Midbrain (tissue), 1 donor: ENCODE data around the gene RASSF10.

Experiments used
- DNase-seq: peaks from one replicate; lab custom pipeline; 2025; lab: John Stamatoyannopoulos, UW

Gene RASSF10

DNA sequence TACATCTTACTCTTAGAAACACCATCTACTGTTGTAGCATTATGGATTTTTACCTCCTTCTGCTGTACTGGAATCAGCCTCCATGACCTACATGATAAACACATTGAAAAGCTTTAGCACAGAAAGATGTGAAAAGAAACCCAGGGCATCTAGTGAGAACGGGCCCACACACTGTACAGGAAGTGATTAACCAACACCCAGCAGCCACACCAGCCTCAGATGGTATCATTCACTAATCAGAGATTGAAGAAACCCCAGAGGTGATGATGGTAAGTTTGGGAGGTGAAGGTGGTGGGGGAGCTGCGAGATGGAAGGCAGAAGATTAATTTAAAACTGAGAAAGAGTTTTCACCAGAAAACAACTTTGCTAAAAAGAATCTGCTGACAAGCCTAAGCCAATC, 46.1 kb downstream of the RASSF10 start:
- no peak for DNase-seq

DNA sequence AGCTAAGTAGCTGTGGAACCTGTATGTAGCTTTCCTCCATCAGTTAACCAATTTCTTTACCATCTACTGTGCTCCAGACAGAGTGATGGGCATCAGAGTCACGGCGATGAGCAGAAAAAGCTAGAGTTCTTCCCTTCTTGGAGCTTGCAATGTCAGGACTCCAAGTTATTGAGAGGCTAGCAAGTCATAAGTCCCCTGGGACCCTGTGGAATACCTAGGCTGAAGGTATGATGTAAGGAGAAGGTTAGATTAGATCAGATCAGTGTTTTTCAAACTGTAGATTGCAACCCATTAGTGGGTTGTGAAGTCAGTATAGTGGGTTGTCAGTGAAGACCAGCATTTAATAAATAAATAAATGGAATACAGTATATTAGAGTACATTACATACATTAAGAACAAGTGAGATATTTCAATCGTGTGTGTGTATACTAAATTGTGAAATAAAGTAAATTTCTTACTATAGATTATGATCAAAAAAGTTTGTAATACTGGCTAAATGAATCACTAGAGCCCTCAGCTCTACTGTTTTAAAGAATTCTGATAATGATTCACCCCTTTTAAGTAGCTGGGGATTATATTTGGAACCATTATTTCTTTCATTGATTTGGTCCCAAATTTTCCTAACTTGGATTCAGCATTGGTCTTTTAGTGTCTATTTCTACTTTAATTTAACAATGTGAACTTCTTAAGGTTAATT, 52.3 kb downstream of the RASSF10 start:
- DNase-seq = no peak
